AG09309 (cell line): ENCODE results near the gene BCO1.

ENCODE experiments used
- DNase-seq: peaks from one replicate; pipeline ENCODE4 v3.0.0-alpha.2; 2010; ENCODE audit warnings: low read depth
- H3K4me3 ChIP-seq: 2 replicates; pipeline ENCODE4 v1.5.1; 2011; ENCODE audit warnings: mild to moderate bottlenecking, low read depth, low read length, moderate library complexity; ENCODE audit not compliant: control insufficient read depth
- TF ChIP-seq, protein P1 (sequence below): IDR thresholded peaks from 2 replicates; pipeline ENCODE4 v1.5.1; 2011; ENCODE audit warnings: mild to moderate bottlenecking, low read depth, low read length, inconsistent platforms; ENCODE audit not compliant: insufficient read depth, control insufficient read depth; ENCODE audit errors: missing control alignments

The BCO1 gene

DNA sequence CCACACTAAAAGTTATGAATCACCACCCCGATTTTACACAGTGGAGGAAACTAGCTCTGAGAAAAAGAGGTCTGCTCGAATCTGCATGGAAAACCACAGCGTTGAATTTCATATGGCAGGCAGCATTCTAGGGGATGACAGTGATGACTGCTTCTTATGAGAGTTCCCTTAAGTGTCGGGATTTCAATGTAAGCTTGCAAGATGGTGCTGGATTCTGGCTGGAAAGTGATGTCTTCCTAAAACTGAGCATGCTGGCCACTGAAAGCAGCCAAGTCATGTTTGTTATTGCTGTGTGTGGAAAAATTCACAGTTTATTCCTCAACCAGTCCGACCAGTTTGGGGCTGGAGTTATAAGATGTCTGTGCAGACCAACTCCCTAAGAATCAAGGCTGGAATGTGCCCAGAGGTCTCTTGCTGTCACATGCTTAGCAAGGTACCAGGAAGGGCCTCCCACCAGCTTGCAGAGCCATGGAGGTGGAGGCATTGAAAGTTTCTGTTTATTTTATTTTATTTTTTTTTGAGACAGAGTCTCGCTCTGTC lies 39.1 kb downstream of the BCO1 start:
- H3K4me3 ChIP-seq, result no peak overlapping the region
- DNase-seq, result no peak
- TF ChIP-seq, protein P1, sequence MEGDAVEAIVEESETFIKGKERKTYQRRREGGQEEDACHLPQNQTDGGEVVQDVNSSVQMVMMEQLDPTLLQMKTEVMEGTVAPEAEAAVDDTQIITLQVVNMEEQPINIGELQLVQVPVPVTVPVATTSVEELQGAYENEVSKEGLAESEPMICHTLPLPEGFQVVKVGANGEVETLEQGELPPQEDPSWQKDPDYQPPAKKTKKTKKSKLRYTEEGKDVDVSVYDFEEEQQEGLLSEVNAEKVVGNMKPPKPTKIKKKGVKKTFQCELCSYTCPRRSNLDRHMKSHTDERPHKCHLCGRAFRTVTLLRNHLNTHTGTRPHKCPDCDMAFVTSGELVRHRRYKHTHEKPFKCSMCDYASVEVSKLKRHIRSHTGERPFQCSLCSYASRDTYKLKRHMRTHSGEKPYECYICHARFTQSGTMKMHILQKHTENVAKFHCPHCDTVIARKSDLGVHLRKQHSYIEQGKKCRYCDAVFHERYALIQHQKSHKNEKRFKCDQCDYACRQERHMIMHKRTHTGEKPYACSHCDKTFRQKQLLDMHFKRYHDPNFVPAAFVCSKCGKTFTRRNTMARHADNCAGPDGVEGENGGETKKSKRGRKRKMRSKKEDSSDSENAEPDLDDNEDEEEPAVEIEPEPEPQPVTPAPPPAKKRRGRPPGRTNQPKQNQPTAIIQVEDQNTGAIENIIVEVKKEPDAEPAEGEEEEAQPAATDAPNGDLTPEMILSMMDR, result no peak

DNA sequence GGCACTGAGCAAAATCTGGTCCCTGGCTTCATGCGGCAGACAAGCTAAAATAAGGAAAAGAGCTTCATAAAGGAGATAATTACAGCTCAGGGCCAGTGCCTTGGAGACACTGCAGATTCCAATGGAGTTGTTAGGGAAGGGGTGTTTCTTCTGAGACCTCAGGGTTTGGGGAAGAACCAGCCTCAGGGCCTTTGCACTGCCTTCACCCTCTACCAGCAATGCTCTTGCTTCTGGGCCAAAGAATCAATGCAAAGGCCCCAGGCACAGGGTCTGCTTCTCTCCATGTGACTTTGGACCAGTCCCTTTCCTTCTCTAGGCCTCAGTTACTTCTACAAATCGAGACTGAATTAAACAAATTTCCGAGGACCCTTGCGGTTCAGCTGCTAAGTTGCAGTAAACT lies 40.0 kb downstream of the BCO1 start:
- TF ChIP-seq, protein P1, result no peak
- no peak overlapping the region for H3K4me3 ChIP-seq
- DNase-seq, result no peak

DNA sequence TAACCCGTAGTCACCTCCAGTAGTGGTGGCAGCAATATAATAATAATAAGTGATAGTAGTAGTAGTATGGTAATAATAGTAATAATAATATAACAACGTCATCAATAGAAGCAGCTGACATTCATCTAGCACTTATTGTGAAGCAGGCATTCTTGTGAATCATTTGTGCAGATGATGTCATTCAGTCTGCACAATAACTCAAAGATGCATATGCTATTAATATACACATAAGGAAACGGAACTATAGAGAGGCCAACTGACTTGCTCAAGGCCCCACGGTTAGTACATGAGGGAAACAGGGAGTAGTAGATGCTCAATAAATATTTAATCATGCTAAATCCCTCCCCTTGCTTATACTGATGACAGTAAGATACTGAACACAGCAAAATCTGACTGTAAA lies 40.9 kb downstream of the BCO1 start:
- TF ChIP-seq, protein P1, result no peak
- H3K4me3 ChIP-seq, result no peak overlapping the region
- DNase-seq, result no peak

DNA sequence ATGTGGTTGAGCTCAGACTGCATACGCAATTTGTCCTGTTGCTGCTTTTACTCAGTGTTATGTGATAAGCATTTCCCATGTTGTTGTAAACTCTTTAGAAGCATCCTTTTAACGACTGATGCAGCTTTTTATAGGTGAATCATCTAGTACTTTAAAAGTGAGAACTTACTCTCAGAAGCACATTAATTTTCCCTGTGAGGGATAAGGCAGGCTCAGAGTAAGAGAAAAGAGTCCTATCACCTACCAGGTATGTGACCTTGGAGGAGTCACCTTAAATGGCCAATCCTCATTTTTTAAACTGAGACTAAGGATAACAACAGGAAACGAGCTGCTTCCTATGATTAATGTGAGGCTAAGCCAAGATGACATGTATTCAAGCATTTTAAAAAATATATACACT lies 41.9 kb downstream of the BCO1 start:
- no peak overlapping the region for H3K4me3 ChIP-seq
- no peak for DNase-seq
- TF ChIP-seq, protein P1, result no peak

DNA sequence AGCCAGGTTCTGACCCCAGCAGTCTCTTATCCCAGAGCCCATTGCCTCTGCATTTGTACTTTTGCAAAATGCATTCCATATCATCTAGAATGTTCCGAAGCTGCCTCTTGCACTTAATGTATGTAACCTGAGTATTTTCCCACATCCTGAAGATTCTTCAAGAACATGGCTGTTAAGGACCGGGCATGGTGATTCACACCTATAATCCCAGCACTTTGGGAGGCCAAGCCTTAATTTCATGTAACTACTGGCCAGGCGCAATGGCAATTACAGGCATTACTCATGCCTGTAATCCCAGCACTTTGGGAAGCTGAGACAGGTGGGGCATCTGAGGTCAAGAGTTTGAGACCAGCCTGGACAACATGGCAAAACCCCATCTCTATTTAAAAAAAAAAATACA lies 44.6 kb downstream of the BCO1 start:
- no peak overlapping the region for H3K4me3 ChIP-seq
- TF ChIP-seq, protein P1, result no peak
- DNase-seq, result no peak

DNA sequence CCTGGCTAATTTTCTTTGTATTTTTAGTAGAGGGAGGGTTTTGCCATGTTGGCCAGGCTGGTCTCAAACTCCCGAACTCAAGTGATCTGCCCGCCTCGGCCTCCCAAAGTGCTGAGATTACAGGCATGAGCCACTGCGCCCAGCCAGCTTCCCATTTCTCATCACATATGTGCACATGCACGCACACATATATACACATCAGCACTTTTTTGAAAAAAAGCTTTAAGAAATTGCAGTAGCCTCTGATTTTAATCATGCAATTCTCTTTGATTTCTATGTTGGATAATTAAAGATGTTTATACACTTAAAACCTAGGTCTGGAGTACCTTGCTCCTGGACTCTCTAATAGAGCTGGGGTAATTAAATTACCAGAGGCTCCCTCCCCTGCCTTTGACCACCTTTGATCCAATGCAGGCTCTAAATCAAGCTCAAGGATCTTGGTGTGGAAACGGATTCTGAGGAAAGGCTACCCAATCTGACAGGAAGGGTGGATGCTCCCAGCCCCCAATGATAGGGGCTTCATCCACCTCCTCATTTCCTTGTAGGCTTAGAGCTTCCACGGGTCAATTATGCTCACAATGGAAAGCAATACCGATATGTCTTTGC lies 46.6 kb downstream of the BCO1 start:
- TF ChIP-seq, protein P1, result no peak
- no peak overlapping the region for H3K4me3 ChIP-seq
- no peak for DNase-seq

DNA sequence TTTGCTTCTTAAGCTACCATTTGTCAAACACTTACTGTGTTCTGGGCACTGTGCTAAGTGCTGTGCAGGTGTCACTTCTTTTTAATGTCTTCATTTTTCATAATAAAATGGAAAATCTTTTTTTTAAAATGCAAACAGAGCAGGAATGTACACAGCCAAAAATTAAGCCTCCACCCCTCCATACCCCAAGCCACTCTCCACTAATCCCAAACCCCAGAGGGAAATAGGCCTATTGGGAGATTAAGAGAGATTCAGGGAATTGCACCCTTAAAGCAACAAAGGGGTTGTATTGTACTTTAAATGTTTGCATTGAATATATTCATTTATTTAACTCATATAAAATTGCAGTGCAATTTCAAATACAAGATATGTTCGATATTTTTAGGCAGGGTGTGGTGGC lies 47.7 kb downstream of the BCO1 start:
- TF ChIP-seq, protein P1, result no peak
- H3K4me3 ChIP-seq, result no peak overlapping the region
- no peak for DNase-seq
